HepG2 (cell line): ENCODE results near the gene DCTN1. TPM values are rescaled to one million over a fixed set of nuclear protein-coding genes. Genes with fewer than 3 reads are reported as not detected.
A peak's percentile ranks its signal among the peaks of the same experiment; 100 is the strongest.

Source experiments
- ELF3 ChIP-seq: IDR thresholded peaks from 2 replicates; pipeline ENCODE4 v1.6.1; 2016; ENCODE audit warnings: missing genetic modification reagents, missing compliant biosample characterization
- ERF ChIP-seq: IDR thresholded peaks from 2 replicates; pipeline ENCODE4 v1.6.1; 2018; ENCODE audit warnings: missing biosample characterization, missing genetic modification reagents
- FOSL2 ChIP-seq: sonication (generic); formaldehyde crosslinking; IDR thresholded peaks from 2 replicates; pipeline ENCODE4 v1.4.0; 2020; ENCODE audit warnings: missing genetic modification reagents
- HMGXB3 ChIP-seq: sonication (generic); formaldehyde crosslinking; IDR thresholded peaks from 2 replicates; pipeline ENCODE4 v1.4.0; 2020; ENCODE audit warnings: missing genetic modification reagents, borderline replicate concordance
- HOXA7 ChIP-seq: sonication (generic); formaldehyde crosslinking; IDR thresholded peaks from 2 replicates; pipeline ENCODE4 v1.8.1; 2022; ENCODE audit warnings: mild to moderate bottlenecking, missing genetic modification reagents, moderate library complexity
- KLF15 ChIP-seq: sonication (generic); formaldehyde crosslinking; IDR thresholded peaks from 2 replicates; pipeline ENCODE4 v1.8.1; 2023; ENCODE audit warnings: borderline replicate concordance, mild to moderate bottlenecking, inconsistent platforms, missing genetic modification reagents, mixed read lengths
- KLF16 ChIP-seq, 2 experiments: sonication (generic) in 1 of 2; formaldehyde crosslinking in 1 of 2; IDR thresholded peaks; 2 replicates each; pipeline versions ENCODE4 v1.6.1 to v1.8.0; 2016 to 2023; ENCODE audit warnings: missing genetic modification reagents in 2 of 2, missing compliant biosample characterization in 1 of 2
- MTERF4 ChIP-seq: sonication (generic); formaldehyde crosslinking; IDR thresholded peaks from 2 replicates; pipeline ENCODE4 v1.8.0; 2023; ENCODE audit warnings: mild to moderate bottlenecking, missing genetic modification reagents
- POLR2A ChIP-seq, 2 experiments: IDR thresholded peaks; 2 replicates each; pipeline ENCODE4 v1.6.1; 2011; ENCODE audit warnings: low read depth in 2 of 2, low read length in 2 of 2, mild to moderate bottlenecking in 1 of 2, moderate library complexity in 1 of 2; ENCODE audit not compliant: insufficient read depth in 1 of 2
- SMARCE1 ChIP-seq: fragments of 450-650 bp; IDR thresholded peaks from 2 replicates; pipeline ENCODE4 v1.6.1; 2017; ENCODE audit warnings: borderline replicate concordance
- SMC3 ChIP-seq: IDR thresholded peaks from 2 replicates; pipeline ENCODE4 v1.6.1; 2011; ENCODE audit warnings: low read length, improper control_type of control experiment
- STAG1 ChIP-seq: sonication (generic); formaldehyde crosslinking; IDR thresholded peaks from 2 replicates; pipeline ENCODE4 v1.4.0; 2020; ENCODE audit warnings: missing genetic modification reagents
- ZBTB26 ChIP-seq: IDR thresholded peaks from 2 replicates; pipeline ENCODE4 v1.6.1; 2016; ENCODE audit warnings: missing compliant biosample characterization, missing genetic modification reagents, borderline replicate concordance
- ZNF629 ChIP-seq: sonication (generic); formaldehyde crosslinking; conservative IDR thresholded peaks from 2 replicates; pipeline ENCODE4 v1.5.0; 2020; ENCODE audit warnings: missing genetic modification reagents
- polyA plus RNA-seq, 8 experiments: library from polyadenylated mRNA; depleted of rRNA in 3 of 8; stranded (reverse) in 7 of 8; unstranded in 1 of 8; fragments of >200 nt; fragmentation: Illumina TruSeq in 4 of 8; extraction: Trizol in 4 of 8; gene quantifications; 2 replicates each; pipeline versions ENCODE4 v1.2.1 to v1.2.3, GENCODE V29; 2011 to 2016; ENCODE audit warnings: low read depth in 4 of 8, missing spikeins in 1 of 8, mixed read lengths in 1 of 8; ENCODE audit not compliant: insufficient read depth in 1 of 8
- total RNA-seq, 5 experiments: library from RNA; depleted of rRNA; stranded (reverse); fragments of >200 nt; fragmentation: Illumina TruSeq; extraction: Trizol; gene quantifications; 2 replicates each; pipeline ENCODE4 v1.2.3, GENCODE V29; 2016; ENCODE audit warnings: low read depth in 1 of 5
- TF ChIP-seq, protein P1 (sequence below), 2 experiments: sonication (generic) in 1 of 2; formaldehyde crosslinking in 1 of 2; IDR thresholded peaks; 2 replicates each; pipeline versions ENCODE4 v1.4.0 to v1.6.1; 2018 to 2020; ENCODE audit warnings: missing genetic modification reagents in 2 of 2, borderline replicate concordance in 1 of 2, low read depth in 1 of 2, mild to moderate bottlenecking in 1 of 2, missing biosample characterization in 1 of 2
- TF ChIP-seq, protein P2 (sequence below): IDR thresholded peaks from 2 replicates; pipeline ENCODE4 v1.6.1; 2016; ENCODE audit warnings: mild to moderate bottlenecking
- TF ChIP-seq, protein P3 (sequence below), 2 experiments: sonication (generic) in 1 of 2; formaldehyde crosslinking in 1 of 2; IDR thresholded peaks; 2 replicates each; pipeline versions ENCODE4 v1.5.1 to v1.6.1; 2011 to 2020; ENCODE audit warnings: borderline replicate concordance in 1 of 2, low read depth in 1 of 2, low read length in 1 of 2, mild to moderate bottlenecking in 1 of 2, missing genetic modification reagents in 1 of 2, moderate library complexity in 1 of 2

The DCTN1 gene
- total and polyA plus RNA-seq, 2 of the 13 experiments (the other 11 are each of a cell fraction or from before 2014, with no cell fraction given), result 73.2 to 122 TPM

DNA sequence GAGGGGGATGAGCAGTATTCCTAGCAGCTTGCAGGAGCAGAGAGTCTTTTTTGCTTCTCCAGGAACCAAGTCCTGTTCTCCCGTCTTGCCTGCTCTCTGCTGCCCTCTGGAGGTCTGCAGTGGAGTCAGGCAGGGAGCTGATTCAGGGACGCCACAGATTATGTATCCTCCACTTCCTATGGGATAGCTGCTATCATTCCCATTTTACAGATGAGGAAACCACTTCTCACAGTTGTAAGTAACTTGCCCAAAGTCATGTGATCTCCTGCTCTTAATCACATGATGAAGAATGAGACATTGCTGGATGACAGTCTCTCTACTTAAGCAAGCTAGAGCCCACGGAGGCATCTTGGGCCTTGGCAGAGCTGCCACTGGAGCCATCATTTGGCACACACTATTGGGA is 45.2 kb downstream of the DCTN1 start (continued):
- TF ChIP-seq HMGXB3 (CRISPR knock-in tag), result no peak
- no peak for TF ChIP-seq MTERF4 (CRISPR knock-in tag)
- TF ChIP-seq HOXA7, result no peak
- TF ChIP-seq STAG1 (CRISPR knock-in tag), result peak; percentile 82
- TF ChIP-seq ZNF629, result peak; percentile 84
- TF ChIP-seq, protein P1, sequence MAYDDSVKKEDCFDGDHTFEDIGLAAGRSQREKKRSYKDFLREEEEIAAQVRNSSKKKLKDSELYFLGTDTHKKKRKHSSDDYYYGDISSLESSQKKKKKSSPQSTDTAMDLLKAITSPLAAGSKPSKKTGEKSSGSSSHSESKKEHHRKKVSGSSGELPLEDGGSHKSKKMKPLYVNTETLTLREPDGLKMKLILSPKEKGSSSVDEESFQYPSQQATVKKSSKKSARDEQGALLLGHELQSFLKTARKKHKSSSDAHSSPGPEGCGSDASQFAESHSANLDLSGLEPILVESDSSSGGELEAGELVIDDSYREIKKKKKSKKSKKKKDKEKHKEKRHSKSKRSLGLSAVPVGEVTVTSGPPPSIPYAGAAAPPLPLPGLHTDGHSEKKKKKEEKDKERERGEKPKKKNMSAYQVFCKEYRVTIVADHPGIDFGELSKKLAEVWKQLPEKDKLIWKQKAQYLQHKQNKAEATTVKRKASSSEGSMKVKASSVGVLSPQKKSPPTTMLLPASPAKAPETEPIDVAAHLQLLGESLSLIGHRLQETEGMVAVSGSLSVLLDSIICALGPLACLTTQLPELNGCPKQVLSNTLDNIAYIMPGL (CRISPR knock-in tag; IDR thresholded peaks at IDR 0.05; ENCODE audit: borderline replicate concordance in 1 of 2, low read depth in 1 of 2), result 0 out of 4 replicates have a peak, but pooled peaks of 1 of the 2 experiments have one; percentile 30
- peak; percentile 29; the same call in 1 of the 2 replicates for TF ChIP-seq ERF (CRISPR knock-in tag)
- 0 out of 4 replicates have a peak, but pooled peaks of 1 of the 2 experiments have one; percentile 22 for TF ChIP-seq KLF16 (CRISPR knock-in tag; IDR thresholded peaks at IDR 0.05)
- TF ChIP-seq SMARCE1, result no peak
- TF ChIP-seq POLR2A (IDR thresholded peaks at IDR 0.05; ENCODE audit: insufficient read depth in 1 of 2, low read depth in 2 of 2, low read length in 2 of 2), result no peak
- 0 out of 2 replicates have a peak, but pooled peaks have one; percentile 19 for TF ChIP-seq FOSL2 (CRISPR knock-in tag)
- 0 out of 2 replicates have a peak, but pooled peaks have one; percentile 42 for TF ChIP-seq ZBTB26 (CRISPR knock-in tag)
- peak; percentile 92 for TF ChIP-seq SMC3
- TF ChIP-seq KLF15 (CRISPR knock-in tag), result no peak
- TF ChIP-seq, protein P2, sequence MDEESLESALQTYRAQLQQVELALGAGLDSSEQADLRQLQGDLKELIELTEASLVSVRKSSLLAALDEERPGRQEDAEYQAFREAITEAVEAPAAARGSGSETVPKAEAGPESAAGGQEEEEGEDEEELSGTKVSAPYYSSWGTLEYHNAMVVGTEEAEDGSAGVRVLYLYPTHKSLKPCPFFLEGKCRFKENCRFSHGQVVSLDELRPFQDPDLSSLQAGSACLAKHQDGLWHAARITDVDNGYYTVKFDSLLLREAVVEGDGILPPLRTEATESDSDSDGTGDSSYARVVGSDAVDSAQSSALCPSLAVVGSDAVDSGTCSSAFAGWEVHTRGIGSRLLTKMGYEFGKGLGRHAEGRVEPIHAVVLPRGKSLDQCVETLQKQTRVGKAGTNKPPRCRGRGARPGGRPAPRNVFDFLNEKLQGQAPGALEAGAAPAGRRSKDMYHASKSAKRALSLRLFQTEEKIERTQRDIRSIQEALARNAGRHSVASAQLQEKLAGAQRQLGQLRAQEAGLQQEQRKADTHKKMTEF (CRISPR knock-in tag), result 0 out of 2 replicates have a peak, but pooled peaks have one; percentile 17
- TF ChIP-seq, protein P3, sequence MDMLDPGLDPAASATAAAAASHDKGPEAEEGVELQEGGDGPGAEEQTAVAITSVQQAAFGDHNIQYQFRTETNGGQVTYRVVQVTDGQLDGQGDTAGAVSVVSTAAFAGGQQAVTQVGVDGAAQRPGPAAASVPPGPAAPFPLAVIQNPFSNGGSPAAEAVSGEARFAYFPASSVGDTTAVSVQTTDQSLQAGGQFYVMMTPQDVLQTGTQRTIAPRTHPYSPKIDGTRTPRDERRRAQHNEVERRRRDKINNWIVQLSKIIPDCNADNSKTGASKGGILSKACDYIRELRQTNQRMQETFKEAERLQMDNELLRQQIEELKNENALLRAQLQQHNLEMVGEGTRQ (IDR thresholded peaks at IDR 0.05; ENCODE audit: low read depth, low read length), result peak; percentile 42; the same call in 1 of the 2 replicates
- TF ChIP-seq, protein P3 (CRISPR knock-in tag; IDR thresholded peaks at IDR 0.05; ENCODE audit: borderline replicate concordance), result no peak
- 0 out of 2 replicates have a peak, but pooled peaks have one; percentile 33 for TF ChIP-seq ELF3 (CRISPR knock-in tag)
